NCI-H128 (cell line): Measurements from ENCODE around the gene HHATL.
"Not testable (repeated sequence)": the region's sequence is repeated elsewhere in the genome, so short reads cannot be mapped to it uniquely, and the experiment has no call there.

ENCODE experiments used
- DNase-seq: peaks from one replicate; lab custom pipeline; 2025; ENCODE audit not compliant: unreplicated experiment; lab: John Stamatoyannopoulos, UW

The HHATL gene

GRCh38 chr3:42734263-42734860, 31.8 kb upstream of the HHATL start:
- no peak for DNase-seq

GRCh38 chr3:42733501-42734262, 31.1 kb upstream of the HHATL start:
- no peak for DNase-seq

- no peak for DNase-seq
Observed at GRCh38 chr3:42732829-42733459, 30.3 kb upstream of the HHATL start.

- no peak for DNase-seq
Observed at GRCh38 chr3:42732196-42732828, 29.7 kb upstream of the HHATL start.

GRCh38 chr3:42731476-42732195, 29.0 kb upstream of the HHATL start:
- DNase-seq = no peak

- no peak for DNase-seq
Observed at GRCh38 chr3:42730706-42731420, 28.3 kb upstream of the HHATL start.

GRCh38 chr3:42730294-42730693, 27.7 kb upstream of the HHATL start:
- DNase-seq = no peak

- no peak for DNase-seq
Observed at GRCh38 chr3:42729404-42730145, 27.0 kb upstream of the HHATL start.

- DNase-seq = no peak
Observed at GRCh38 chr3:42728668-42729364, 26.2 kb upstream of the HHATL start.

- DNase-seq = no peak
Observed at GRCh38 chr3:42728056-42728455, 25.5 kb upstream of the HHATL start.

- no peak for DNase-seq
Observed at GRCh38 chr3:42725454-42725853, 22.9 kb upstream of the HHATL start.

GRCh38 chr3:42723219-42723618, 20.6 kb upstream of the HHATL start:
- no peak for DNase-seq

GRCh38 chr3:42722442-42722841, 19.8 kb upstream of the HHATL start:
- DNase-seq = not testable (repeated sequence)

- no peak for DNase-seq
Observed at GRCh38 chr3:42721690-42722089, 19.1 kb upstream of the HHATL start.

GRCh38 chr3:42720126-42720525, 17.5 kb upstream of the HHATL start:
- no peak for DNase-seq

- DNase-seq = no peak
Observed at GRCh38 chr3:42719002-42719401, 16.4 kb upstream of the HHATL start.

GRCh38 chr3:42718338-42718737, 15.7 kb upstream of the HHATL start:
- DNase-seq = no peak

GRCh38 chr3:42717306-42717705, 14.7 kb upstream of the HHATL start:
- no peak for DNase-seq

GRCh38 chr3:42714171-42714852, 11.7 kb upstream of the HHATL start:
- no peak for DNase-seq
